ENCODE results near the gene RIOK1. TPM values are rescaled to one million over a fixed set of nuclear protein-coding genes. Genes with fewer than 3 reads are reported as not detected.

RIOK1 gene
- total and polyA plus RNA-seq, 2 of the 13 experiments (the other 11 are each of a cell fraction or from before 2014, with no cell fraction given), result 9.4 to 37.8 TPM

DNA sequence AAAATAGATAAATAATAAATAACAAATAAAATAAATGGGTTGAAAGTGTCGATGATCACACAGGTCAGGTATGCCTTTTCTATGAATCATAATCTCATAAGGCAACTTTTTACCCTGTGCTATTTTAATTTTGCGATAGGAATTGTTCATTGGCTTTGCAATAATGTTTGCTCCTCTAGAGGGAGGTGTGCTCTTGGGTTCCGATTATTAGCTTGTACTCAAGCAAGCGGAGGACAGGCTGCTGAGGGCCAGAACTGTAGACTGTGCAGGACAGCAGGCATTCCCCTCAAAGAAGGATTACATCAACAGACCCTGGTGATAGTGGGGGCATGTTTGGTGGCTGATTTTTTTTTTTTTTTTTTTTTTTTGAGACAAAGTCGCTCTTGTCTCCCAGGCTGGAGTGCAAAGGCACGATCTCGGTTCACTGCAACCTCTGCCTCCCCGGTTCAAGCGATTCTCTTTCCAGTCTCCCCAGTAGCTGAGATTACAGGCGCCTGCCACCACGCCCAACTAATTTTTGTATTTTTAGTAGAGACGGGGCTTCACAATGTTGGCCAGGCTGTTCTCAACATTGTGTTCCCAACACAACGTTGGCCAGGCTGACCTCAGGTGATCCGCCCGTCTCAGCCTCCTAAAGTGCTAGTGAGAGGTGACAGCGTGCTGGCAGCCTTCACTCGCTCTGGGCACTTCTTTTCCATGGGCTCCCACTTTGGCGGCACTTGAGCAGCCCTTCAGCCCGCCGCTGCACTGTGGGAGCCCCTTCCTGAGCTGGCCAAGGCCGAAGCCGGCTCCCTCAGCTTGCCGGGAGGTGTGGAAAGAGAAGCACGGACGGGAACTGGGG is 35.6 kb downstream of the RIOK1 start (continued):
- TF ChIP-seq, protein P1, sequence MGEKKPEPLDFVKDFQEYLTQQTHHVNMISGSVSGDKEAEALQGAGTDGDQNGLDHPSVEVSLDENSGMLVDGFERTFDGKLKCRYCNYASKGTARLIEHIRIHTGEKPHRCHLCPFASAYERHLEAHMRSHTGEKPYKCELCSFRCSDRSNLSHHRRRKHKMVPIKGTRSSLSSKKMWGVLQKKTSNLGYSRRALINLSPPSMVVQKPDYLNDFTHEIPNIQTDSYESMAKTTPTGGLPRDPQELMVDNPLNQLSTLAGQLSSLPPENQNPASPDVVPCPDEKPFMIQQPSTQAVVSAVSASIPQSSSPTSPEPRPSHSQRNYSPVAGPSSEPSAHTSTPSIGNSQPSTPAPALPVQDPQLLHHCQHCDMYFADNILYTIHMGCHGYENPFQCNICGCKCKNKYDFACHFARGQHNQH (CRISPR knock-in tag; IDR thresholded peaks at IDR 0.05), result 0 out of 2 replicates have a peak, but pooled peaks have one; percentile 59
- TF ChIP-seq ZNF232 (CRISPR knock-in tag; IDR thresholded peaks at IDR 0.05; ENCODE audit: borderline replicate concordance) (no peak), TSC22D2 (CRISPR knock-in tag; IDR thresholded peaks at IDR 0.05; ENCODE audit: borderline replicate concordance) (0 out of 2 replicates have a peak, but pooled peaks have one; percentile 40), ATF7-NPFF (CRISPR knock-in tag; IDR thresholded peaks at IDR 0.05; ENCODE audit: low read depth) (no peak), POGZ (CRISPR knock-in tag; IDR thresholded peaks at IDR 0.05) (0 out of 2 replicates have a peak, but pooled peaks have one; percentile 27), SOX5 (CRISPR knock-in tag; IDR thresholded peaks at IDR 0.05; ENCODE audit: borderline replicate concordance) (0 out of 2 replicates have a peak, but pooled peaks have one; percentile 15), FOXA3 (CRISPR knock-in tag; IDR thresholded peaks at IDR 0.05) (peak; percentile 56), NFYC (CRISPR knock-in tag; IDR thresholded peaks at IDR 0.05) (peak; percentile 27; the same call in 1 of the 2 replicates), RARA (CRISPR knock-in tag; IDR thresholded peaks at IDR 0.05) (0 out of 2 replicates have a peak, but pooled peaks have one; percentile 6), ZKSCAN5 (CRISPR knock-in tag; IDR thresholded peaks at IDR 0.05) (no peak), SP2 (CRISPR knock-in tag; IDR thresholded peaks at IDR 0.05) (no peak), ZNF605 (CRISPR knock-in tag; IDR thresholded peaks at IDR 0.05) (peak; percentile 61; the same call in 1 of the 2 replicates), ETV6 (CRISPR knock-in tag; conservative IDR thresholded peaks at IDR 0.05) (no peak), ZNF138 (CRISPR knock-in tag; IDR thresholded peaks at IDR 0.05; ENCODE audit: low read depth) (no peak), RAD21 (CRISPR knock-in tag; IDR thresholded peaks at IDR 0.05) (peak; percentile 84), ZEB1 (IDR thresholded peaks at IDR 0.05; ENCODE audit: insufficient replicate concordance, low read depth) (no peak)
- TF ChIP-seq, protein P2, sequence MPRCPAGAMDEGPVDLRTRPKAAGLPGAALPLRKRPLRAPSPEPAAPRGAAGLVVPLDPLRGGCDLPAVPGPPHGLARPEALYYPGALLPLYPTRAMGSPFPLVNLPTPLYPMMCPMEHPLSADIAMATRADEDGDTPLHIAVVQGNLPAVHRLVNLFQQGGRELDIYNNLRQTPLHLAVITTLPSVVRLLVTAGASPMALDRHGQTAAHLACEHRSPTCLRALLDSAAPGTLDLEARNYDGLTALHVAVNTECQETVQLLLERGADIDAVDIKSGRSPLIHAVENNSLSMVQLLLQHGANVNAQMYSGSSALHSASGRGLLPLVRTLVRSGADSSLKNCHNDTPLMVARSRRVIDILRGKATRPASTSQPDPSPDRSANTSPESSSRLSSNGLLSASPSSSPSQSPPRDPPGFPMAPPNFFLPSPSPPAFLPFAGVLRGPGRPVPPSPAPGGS (CRISPR knock-in tag; IDR thresholded peaks at IDR 0.05), result no peak
- TF ChIP-seq, protein P3, sequence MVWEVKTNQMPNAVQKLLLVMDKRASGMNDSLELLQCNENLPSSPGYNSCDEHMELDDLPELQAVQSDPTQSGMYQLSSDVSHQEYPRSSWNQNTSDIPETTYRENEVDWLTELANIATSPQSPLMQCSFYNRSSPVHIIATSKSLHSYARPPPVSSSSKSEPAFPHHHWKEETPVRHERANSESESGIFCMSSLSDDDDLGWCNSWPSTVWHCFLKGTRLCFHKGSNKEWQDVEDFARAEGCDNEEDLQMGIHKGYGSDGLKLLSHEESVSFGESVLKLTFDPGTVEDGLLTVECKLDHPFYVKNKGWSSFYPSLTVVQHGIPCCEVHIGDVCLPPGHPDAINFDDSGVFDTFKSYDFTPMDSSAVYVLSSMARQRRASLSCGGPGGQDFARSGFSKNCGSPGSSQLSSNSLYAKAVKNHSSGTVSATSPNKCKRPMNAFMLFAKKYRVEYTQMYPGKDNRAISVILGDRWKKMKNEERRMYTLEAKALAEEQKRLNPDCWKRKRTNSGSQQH (CRISPR knock-in tag; IDR thresholded peaks at IDR 0.05; ENCODE audit: low read depth), result 0 out of 2 replicates have a peak, but pooled peaks have one; percentile 47
- TF ChIP-seq, protein P4, sequence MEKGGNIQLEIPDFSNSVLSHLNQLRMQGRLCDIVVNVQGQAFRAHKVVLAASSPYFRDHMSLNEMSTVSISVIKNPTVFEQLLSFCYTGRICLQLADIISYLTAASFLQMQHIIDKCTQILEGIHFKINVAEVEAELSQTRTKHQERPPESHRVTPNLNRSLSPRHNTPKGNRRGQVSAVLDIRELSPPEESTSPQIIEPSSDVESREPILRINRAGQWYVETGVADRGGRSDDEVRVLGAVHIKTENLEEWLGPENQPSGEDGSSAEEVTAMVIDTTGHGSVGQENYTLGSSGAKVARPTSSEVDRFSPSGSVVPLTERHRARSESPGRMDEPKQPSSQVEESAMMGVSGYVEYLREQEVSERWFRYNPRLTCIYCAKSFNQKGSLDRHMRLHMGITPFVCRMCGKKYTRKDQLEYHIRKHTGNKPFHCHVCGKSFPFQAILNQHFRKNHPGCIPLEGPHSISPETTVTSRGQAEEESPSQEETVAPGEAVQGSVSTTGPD (CRISPR knock-in tag; IDR thresholded peaks at IDR 0.05), result no peak
- TF ChIP-seq, protein P5, sequence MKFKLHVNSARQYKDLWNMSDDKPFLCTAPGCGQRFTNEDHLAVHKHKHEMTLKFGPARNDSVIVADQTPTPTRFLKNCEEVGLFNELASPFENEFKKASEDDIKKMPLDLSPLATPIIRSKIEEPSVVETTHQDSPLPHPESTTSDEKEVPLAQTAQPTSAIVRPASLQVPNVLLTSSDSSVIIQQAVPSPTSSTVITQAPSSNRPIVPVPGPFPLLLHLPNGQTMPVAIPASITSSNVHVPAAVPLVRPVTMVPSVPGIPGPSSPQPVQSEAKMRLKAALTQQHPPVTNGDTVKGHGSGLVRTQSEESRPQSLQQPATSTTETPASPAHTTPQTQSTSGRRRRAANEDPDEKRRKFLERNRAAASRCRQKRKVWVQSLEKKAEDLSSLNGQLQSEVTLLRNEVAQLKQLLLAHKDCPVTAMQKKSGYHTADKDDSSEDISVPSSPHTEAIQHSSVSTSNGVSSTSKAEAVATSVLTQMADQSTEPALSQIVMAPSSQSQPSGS (CRISPR knock-in tag; IDR thresholded peaks at IDR 0.05), result 0 out of 2 replicates have a peak, but pooled peaks have one; percentile 5

Data from HepG2 (cell line).